ENCODE measurements around the gene MRPL36.

MRPL36 gene

GRCh38 chr5:1796371-1797102, 3.1 kb downstream of the MRPL36 start:
- Histone ChIP-seq H3K9ac (ENCODE audit: low read length) (no peak overlapping the region), H3K79me2 (ENCODE audit: low read length) (peaks cover 37% of the 10 kb centered on the region), H3K27me3 (ENCODE audit: low read depth, low read length) (no peaks in the 10 kb centered on the region), H3K36me3 (replicated peaks; ENCODE audit: low read depth, low read length) (peaks cover 9% of the 10 kb centered on the region), H2AFZ (ENCODE audit: low read depth, low read length) (no peak overlapping the region), H3K4me3 (ENCODE audit: low read length) (no peak overlapping the region), H3K4me1 (ENCODE audit: low read length) (peaks cover 20% of the 10 kb centered on the region), H3K4me2 (ENCODE audit: low read length) (no peak overlapping the region), H4K20me1 (ENCODE audit: insufficient read depth, low read length) (no peaks in the 10 kb centered on the region), H3K9me3 (ENCODE audit: insufficient read depth, low read length) (no peaks in the 10 kb centered on the region), H3K27ac (ENCODE audit: low read length) (no peak overlapping the region)
- TF ChIP-seq CTCF (IDR thresholded peaks at IDR 0.05; ENCODE audit: low read depth, low read length) (no peak), EZH2phosphoT487 (IDR thresholded peaks at IDR 0.05; ENCODE audit: low read depth) (no peak)

GRCh38 chr5:1795931-1796330, 3.7 kb downstream of the MRPL36 start:
- H3K36me3 ChIP-seq (replicated peaks; ENCODE audit: low read depth, low read length): peaks cover 9% of the 10 kb centered on the region
- no peak overlapping the region for H3K4me2 ChIP-seq (ENCODE audit: low read length)
- H3K9ac ChIP-seq (ENCODE audit: low read length): no peak overlapping the region
- H3K79me2 ChIP-seq (ENCODE audit: low read length): peaks cover 32% of the 10 kb centered on the region
- H3K27ac ChIP-seq (ENCODE audit: low read length): no peak overlapping the region
- TF ChIP-seq EZH2phosphoT487 (IDR thresholded peaks at IDR 0.05; ENCODE audit: low read depth) (no peak), CTCF (IDR thresholded peaks at IDR 0.05; ENCODE audit: low read depth, low read length) (no peak)
- H3K27me3 ChIP-seq (ENCODE audit: low read depth, low read length): no peaks in the 10 kb centered on the region
- no peaks in the 10 kb centered on the region for H4K20me1 ChIP-seq (ENCODE audit: insufficient read depth, low read length)
- H3K9me3 ChIP-seq (ENCODE audit: insufficient read depth, low read length): no peaks in the 10 kb centered on the region
- H2AFZ ChIP-seq (ENCODE audit: low read depth, low read length): no peak overlapping the region
- H3K4me1 ChIP-seq (ENCODE audit: low read length): peaks cover 20% of the 10 kb centered on the region
- H3K4me3 ChIP-seq (ENCODE audit: low read length): no peak overlapping the region

- no peaks in the 10 kb centered on the region for H3K27me3 ChIP-seq (ENCODE audit: low read depth, low read length)
- H3K4me2 ChIP-seq (ENCODE audit: low read length): no peak overlapping the region
- peaks cover 9% of the 10 kb centered on the region for H3K36me3 ChIP-seq (replicated peaks; ENCODE audit: low read depth, low read length)
- no peak for TF ChIP-seq CTCF (IDR thresholded peaks at IDR 0.05; ENCODE audit: low read depth, low read length)
- no peak for TF ChIP-seq EZH2phosphoT487 (IDR thresholded peaks at IDR 0.05; ENCODE audit: low read depth)
- H4K20me1 ChIP-seq (ENCODE audit: insufficient read depth, low read length): no peaks in the 10 kb centered on the region
- no peak overlapping the region for H3K9ac ChIP-seq (ENCODE audit: low read length)
- H3K4me3 ChIP-seq (ENCODE audit: low read length): no peak overlapping the region
- peaks cover 23% of the 10 kb centered on the region for H3K4me1 ChIP-seq (ENCODE audit: low read length)
- H3K9me3 ChIP-seq (ENCODE audit: insufficient read depth, low read length): no peaks in the 10 kb centered on the region
- peaks cover 28% of the 10 kb centered on the region for H3K79me2 ChIP-seq (ENCODE audit: low read length)
- no peak overlapping the region for H3K27ac ChIP-seq (ENCODE audit: low read length)
- no peak overlapping the region for H2AFZ ChIP-seq (ENCODE audit: low read depth, low read length)
Observed at GRCh38 chr5:1795506-1795905, 4.1 kb downstream of the MRPL36 start.

- no peak overlapping the region for H3K27ac ChIP-seq (ENCODE audit: low read length)
- TF ChIP-seq CTCF (IDR thresholded peaks at IDR 0.05; ENCODE audit: low read depth, low read length): no peak
- no peak for TF ChIP-seq EZH2phosphoT487 (IDR thresholded peaks at IDR 0.05; ENCODE audit: low read depth)
Observed at GRCh38 chr5:1794901-1795290, 4.7 kb downstream of the MRPL36 start.

More at GRCh38 chr5:1794901-1795290, 4.7 kb downstream of the MRPL36 start:
- H3K79me2 ChIP-seq (ENCODE audit: low read length): peaks cover 22% of the 10 kb centered on the region
- H3K4me3 ChIP-seq (ENCODE audit: low read length): no peak overlapping the region
- peaks cover 9% of the 10 kb centered on the region for H3K36me3 ChIP-seq (replicated peaks; ENCODE audit: low read depth, low read length)
- H3K4me2 ChIP-seq (ENCODE audit: low read length): no peak overlapping the region
- no peak overlapping the region for H2AFZ ChIP-seq (ENCODE audit: low read depth, low read length)
- H4K20me1 ChIP-seq (ENCODE audit: insufficient read depth, low read length): no peaks in the 10 kb centered on the region
- no peak overlapping the region for H3K9ac ChIP-seq (ENCODE audit: low read length)
- no peaks in the 10 kb centered on the region for H3K9me3 ChIP-seq (ENCODE audit: insufficient read depth, low read length)
- no peaks in the 10 kb centered on the region for H3K27me3 ChIP-seq (ENCODE audit: low read depth, low read length)
- H3K4me1 ChIP-seq (ENCODE audit: low read length): peaks cover 28% of the 10 kb centered on the region

All from OCI-LY3 (cell line).